Naive thymus-derived CD8-positive, alpha-beta T cell (primary cell): ENCODE measurements around the gene CLDN3. TPM values are rescaled to one million over a fixed set of nuclear protein-coding genes. Genes with fewer than 3 reads are reported as not detected.
"Not testable (repeated sequence)": the region's sequence is repeated elsewhere in the genome, so short reads cannot be mapped to it uniquely, and the experiment has no call there.

ENCODE experiments used
- ATAC-seq, 2 donors: fragments of 150-1000 bp; cut with Tn5 transposase in 1 of 2; sonication (Bioruptor Pico), chemical (Tn5 transposase) in 1 of 2; 1 replicate in 1 of 2; 2 replicates in 1 of 2; pipeline ENCODE4 v1.10.0; 2021; ENCODE audit warnings: mild to moderate bottlenecking in 2 of 2, moderate library complexity in 2 of 2
- POLR2A ChIA-PET: fragments of 350-600 bp; sonication (Branson Sonifier 250); formaldehyde crosslinking; loops from one replicate; lab custom pipeline; 2021; ENCODE audit warnings: antibody characterized with exemption; lab: Charles Lee
- DNase-seq, 10 donors: peaks; one replicate each; pipeline versions ENCODE4 v3.0.0 to v3.0.0-alpha.2; 2020 to 2022
- H3K27ac Mint-ChIP-seq, 10 donors: one replicate each; pipeline ENCODE4 v1.8.0; 2020 to 2022; ENCODE audit warnings: mild to moderate bottlenecking in 10 of 10, mixed read lengths in 10 of 10, moderate library complexity in 4 of 10, inconsistent platforms in 1 of 10
- H3K27me3 Mint-ChIP-seq, 5 donors: one replicate each; pipeline ENCODE4 v1.8.0; 2021 to 2022; ENCODE audit warnings: mixed read lengths in 5 of 5
- H3K36me3 Mint-ChIP-seq, 3 donors: one replicate each; pipeline ENCODE4 v1.8.0; 2020 to 2022; ENCODE audit warnings: mixed read lengths in 3 of 3, mild to moderate bottlenecking in 2 of 3, inconsistent platforms in 1 of 3
- H3K4me1 Mint-ChIP-seq, 4 donors: one replicate each; pipeline ENCODE4 v1.8.0; 2021 to 2022; ENCODE audit warnings: mixed read lengths in 4 of 4
- H3K4me3 Mint-ChIP-seq, 10 donors: one replicate each; pipeline ENCODE4 v1.8.0; 2020 to 2022; ENCODE audit warnings: mild to moderate bottlenecking in 10 of 10, mixed read lengths in 10 of 10, moderate library complexity in 6 of 10, inconsistent platforms in 1 of 10
- H3K9me3 Mint-ChIP-seq, 9 donors: one replicate each; pipeline ENCODE4 v1.8.0; 2020 to 2022; ENCODE audit warnings: mixed read lengths in 9 of 9, mild to moderate bottlenecking in 3 of 9, inconsistent platforms in 1 of 9, moderate library complexity in 1 of 9
- polyA plus RNA-seq, 3 donors: library from polyadenylated mRNA; unstranded; fragments of 300-500 nt; fragmentation: Illumina TruSeq; gene quantifications; one replicate each; pipeline ENCODE4 v1.2.3, GENCODE V29; 2021
- total RNA-seq, 8 experiments: library from RNA in 2 of 8; stranded (reverse) in 2 of 8; gene quantifications; one replicate each; pipeline ENCODE4 v1.2.3 and lab custom pipeline; 2021 to 2026

The CLDN3 gene
- total and polyA plus RNA-seq, 5 experiments from 2014 or later, result not detected

GRCh38 chr7:73795188-73795587 is 25.1 kb upstream of the CLDN3 start:
- DNase-seq, H3K4me3 Mint-ChIP-seq, H3K36me3 Mint-ChIP-seq, ATAC-seq, H3K27ac Mint-ChIP-seq, H3K9me3 Mint-ChIP-seq, POLR2A ChIA-PET, H3K4me1 Mint-ChIP-seq: not testable (repeated sequence)
- peaks cover 0 to 19% (median 7%) of the 10 kb centered on the region in 5 donors for H3K27me3 Mint-ChIP-seq

DNA sequence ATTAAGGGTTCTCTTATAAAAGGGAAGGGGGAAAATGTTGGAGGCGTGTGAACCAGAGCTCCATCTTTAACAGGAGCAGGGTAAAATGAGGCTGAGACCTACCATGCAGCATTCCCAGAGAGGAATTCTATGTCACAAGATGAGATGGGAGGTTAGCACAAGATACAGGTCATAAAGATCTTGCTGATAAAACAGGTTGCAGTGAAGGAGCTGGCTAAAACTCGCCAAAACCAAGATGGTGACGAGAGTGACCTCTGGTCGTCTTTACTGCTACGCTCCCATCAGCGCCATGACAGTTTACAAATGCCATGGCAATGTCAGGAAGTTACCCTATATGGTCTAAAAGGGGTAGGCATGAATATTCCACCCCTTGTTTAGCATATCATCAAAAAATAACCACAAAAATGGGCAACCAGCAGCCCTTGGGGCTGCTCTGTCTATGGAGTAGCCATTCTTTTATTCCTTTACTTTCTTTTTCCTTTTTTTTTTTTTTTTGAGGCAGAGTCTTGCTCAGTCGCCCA is 21.2 kb upstream of the CLDN3 start:
- H3K4me3 Mint-ChIP-seq, DNase-seq, H3K36me3 Mint-ChIP-seq, POLR2A ChIA-PET, H3K4me1 Mint-ChIP-seq, ATAC-seq, H3K27ac Mint-ChIP-seq: not testable (repeated sequence)
- peaks cover 0 to 16% (median 4%) of the 10 kb centered on the region in 9 donors for H3K9me3 Mint-ChIP-seq
- peaks cover 0 to 13% (median 7%) of the 10 kb centered on the region in 5 donors for H3K27me3 Mint-ChIP-seq

DNA sequence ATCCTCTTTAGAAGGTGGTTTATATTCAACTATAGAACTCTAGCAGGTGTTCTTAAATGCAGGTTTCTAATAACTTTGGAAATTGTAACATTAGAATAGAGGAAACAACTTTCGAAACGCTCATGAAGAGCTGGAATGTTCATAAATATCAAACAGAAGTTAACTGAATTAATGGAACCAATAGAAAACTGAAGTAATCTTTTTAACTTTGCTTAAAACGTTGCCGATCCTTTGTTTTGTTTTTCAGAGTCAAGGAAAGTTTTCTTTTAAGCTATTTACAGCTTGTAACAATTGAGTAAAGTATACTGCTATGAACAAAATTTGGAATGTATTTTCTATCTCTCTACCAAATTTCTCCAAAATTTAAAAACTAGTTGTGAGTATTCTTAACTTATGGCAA is 19.0 kb upstream of the CLDN3 start:
- ATAC-seq, result no peak
- Mint-ChIP-seq H3K4me3 (no peak overlapping the region), H3K27ac (no peak overlapping the region), H3K4me1 (no peaks in the 10 kb centered on the region), H3K36me3 (peaks cover 0 to 4% (median 0%) of the 10 kb centered on the region in 3 donors), H3K27me3 (peaks cover 0 to 9% (median 5%) of the 10 kb centered on the region in 5 donors), H3K9me3 (peaks cover 0 to 16% (median 4%) of the 10 kb centered on the region in 9 donors)
- POLR2A ChIA-PET, result no interaction called here
- no peak for DNase-seq

DNA sequence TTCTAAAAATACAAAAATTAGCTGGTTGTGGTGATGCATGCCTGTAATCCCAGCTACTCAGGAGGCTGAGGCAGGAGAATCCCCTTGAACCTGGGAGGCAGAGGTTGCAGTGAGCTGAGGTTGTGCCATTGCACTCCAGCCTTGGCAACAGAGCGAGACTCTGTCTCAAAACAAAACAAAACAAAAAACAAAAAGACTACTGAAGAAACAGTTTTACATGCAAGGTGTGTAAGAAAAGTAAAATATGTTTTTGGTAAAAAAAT is 17.6 kb upstream of the CLDN3 start:
- H3K9me3 Mint-ChIP-seq, result peaks cover 0 to 16% (median 4%) of the 10 kb centered on the region in 9 donors

GRCh38 chr7:73786588-73786987 is 16.5 kb upstream of the CLDN3 start:
- Mint-ChIP-seq H3K4me3 (no peak overlapping the region), H3K27me3 (peaks cover 0 to 4% (median 1%) of the 10 kb centered on the region in 5 donors), H3K36me3 (peaks cover 0 to 4% (median 0%) of the 10 kb centered on the region in 3 donors), H3K4me1 (no peaks in the 10 kb centered on the region), H3K9me3 (peaks cover 0 to 16% (median 4%) of the 10 kb centered on the region in 9 donors), H3K27ac (peak overlapping the region in 1 of 10 donors; percentile 13)
- DNase-seq, result no peak
- no peak for ATAC-seq
- POLR2A ChIA-PET, result no interaction called here

More for the DNA sequence above, 17.6 kb upstream of the CLDN3 start:
- H3K4me1 Mint-ChIP-seq, H3K27ac Mint-ChIP-seq, H3K4me3 Mint-ChIP-seq, DNase-seq, H3K27me3 Mint-ChIP-seq, H3K36me3 Mint-ChIP-seq, ATAC-seq, POLR2A ChIA-PET: not testable (repeated sequence)

GRCh38 chr7:73779517-73779916 is 9.4 kb upstream of the CLDN3 start:
- POLR2A ChIA-PET, result no interaction called here
- ATAC-seq, result no peak
- no peak overlapping the region for H3K4me3 Mint-ChIP-seq

DNA sequence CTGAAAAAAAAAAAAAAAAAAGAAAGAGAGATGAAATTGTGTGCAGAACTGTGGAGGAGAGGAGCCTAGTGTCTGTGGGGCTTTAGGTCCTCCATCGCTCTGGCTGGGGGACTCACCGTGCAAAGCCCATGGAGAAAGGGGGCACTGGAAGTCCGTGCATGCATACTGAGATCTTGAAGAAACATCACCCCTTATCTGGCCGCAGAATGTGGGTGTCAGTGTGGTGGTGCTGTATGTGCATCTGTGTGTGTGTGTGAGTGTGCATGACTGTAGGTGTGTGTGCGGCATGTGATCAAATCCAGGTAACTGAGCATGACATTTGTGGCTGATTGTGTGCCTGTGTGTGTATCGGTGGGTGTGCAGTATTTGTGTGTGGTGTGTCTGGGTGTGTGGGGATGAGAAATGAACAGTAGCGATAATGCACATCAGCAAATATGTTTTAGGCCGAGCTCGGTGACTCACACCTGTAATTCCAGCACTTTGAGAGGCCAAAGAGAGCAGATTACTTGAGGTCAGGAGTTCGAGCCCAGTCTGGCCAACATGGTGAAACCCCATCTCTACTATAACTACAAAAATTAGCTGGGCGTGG is 8.8 kb upstream of the CLDN3 start:
- POLR2A ChIA-PET, result no interaction called here
- peaks cover 0 to 11% (median 2%) of the 10 kb centered on the region in 5 donors for H3K27me3 Mint-ChIP-seq

More at GRCh38 chr7:73779517-73779916, 9.4 kb upstream of the CLDN3 start:
- DNase-seq, result no peak
- Mint-ChIP-seq H3K27me3 (peaks cover 0 to 8% (median 2%) of the 10 kb centered on the region in 5 donors), H3K27ac (no peak overlapping the region), H3K4me1 (no peaks in the 10 kb centered on the region), H3K36me3 (peaks cover 0 to 5% (median 0%) of the 10 kb centered on the region in 3 donors), H3K9me3 (peaks cover 0 to 10% (median 0%) of the 10 kb centered on the region in 9 donors)

DNA sequence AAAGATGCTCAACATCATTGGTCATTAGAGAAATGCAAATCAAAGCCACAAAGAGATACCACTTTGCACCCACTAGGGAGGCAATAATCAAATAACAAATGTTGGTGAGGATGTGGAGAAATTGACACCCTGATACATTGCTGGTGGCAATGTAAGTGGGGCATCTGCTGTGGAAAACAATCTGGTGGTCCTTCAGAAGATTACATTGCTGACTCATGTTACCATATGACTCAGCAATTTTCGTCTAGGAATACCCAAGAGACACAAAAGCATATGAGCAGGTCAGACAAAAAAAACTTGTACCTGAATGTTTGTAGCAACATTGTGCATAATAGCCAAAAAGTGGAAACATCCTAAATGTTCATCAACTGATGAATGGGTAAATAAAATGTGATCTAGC is 4.9 kb upstream of the CLDN3 start:
- Mint-ChIP-seq H3K36me3 (no peaks in the 10 kb centered on the region), H3K27ac (no peak overlapping the region), H3K4me3 (no peak overlapping the region), H3K9me3 (no peaks in the 10 kb centered on the region), H3K27me3 (peaks cover 10 to 31% (median 15%) of the 10 kb centered on the region in 5 donors), H3K4me1 (peaks cover 0 to 6% (median 2%) of the 10 kb centered on the region in 4 donors)
- POLR2A ChIA-PET, result no interaction called here
- no peak for ATAC-seq
- no peak for DNase-seq

More for the DNA sequence above, 8.8 kb upstream of the CLDN3 start:
- DNase-seq, result no peak
- H3K36me3 Mint-ChIP-seq, result peaks cover 0 to 5% (median 0%) of the 10 kb centered on the region in 3 donors
- H3K9me3 Mint-ChIP-seq, result peaks cover 0 to 10% (median 0%) of the 10 kb centered on the region in 9 donors
- H3K4me3 Mint-ChIP-seq, result no peak overlapping the region
- ATAC-seq, result no peak
- no peak overlapping the region for H3K27ac Mint-ChIP-seq
- no peaks in the 10 kb centered on the region for H3K4me1 Mint-ChIP-seq

DNA sequence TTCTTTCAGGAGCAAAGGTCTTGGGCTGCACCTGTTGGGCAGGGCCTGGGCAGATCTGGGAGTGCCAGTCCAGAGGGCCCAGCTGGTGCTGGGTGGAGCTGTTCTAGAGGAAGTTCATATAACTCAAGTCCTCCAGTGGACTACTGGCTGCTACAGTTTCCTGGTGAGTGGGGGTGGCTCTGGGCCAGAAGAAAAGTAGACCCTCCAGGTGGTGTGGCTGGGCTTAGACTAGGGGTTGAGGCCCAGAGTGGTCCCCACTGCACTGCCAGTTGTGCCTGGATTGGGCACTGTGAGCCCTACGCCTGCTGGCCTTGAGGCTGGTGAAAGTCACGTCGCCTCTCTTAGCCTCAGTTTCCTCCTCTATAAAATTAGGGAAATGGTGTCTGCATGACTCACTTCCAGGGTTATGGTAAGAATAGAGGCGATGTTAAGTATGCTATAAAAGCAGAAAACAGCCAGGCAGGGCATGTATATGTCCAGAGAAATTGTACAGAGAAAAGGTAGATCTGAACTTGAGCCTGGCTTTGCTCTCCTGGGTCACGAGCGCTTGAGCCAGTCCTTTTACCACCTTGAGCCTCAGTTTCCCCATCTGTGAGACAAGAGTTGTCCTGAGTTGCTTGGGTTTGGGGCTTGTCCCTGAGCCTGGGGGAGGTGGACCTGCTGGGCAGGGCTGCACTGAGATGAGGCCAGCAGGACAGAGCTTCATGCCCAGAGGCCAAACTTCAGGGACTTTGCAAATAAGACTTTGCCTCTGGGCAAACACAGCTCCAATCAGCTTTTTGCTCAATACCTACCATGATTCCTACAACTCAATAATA is 3.8 kb upstream of the CLDN3 start:
- ATAC-seq (no peak), DNase-seq (no peak)
- Mint-ChIP-seq H3K9me3 (no peaks in the 10 kb centered on the region), H3K27ac (no peak overlapping the region), H3K36me3 (no peaks in the 10 kb centered on the region), H3K4me3 (no peak overlapping the region), H3K4me1 (peaks cover 0 to 6% (median 3%) of the 10 kb centered on the region in 4 donors), H3K27me3 (peaks cover 13 to 36% (median 17%) of the 10 kb centered on the region in 5 donors)
- POLR2A ChIA-PET, result no interaction called here

DNA sequence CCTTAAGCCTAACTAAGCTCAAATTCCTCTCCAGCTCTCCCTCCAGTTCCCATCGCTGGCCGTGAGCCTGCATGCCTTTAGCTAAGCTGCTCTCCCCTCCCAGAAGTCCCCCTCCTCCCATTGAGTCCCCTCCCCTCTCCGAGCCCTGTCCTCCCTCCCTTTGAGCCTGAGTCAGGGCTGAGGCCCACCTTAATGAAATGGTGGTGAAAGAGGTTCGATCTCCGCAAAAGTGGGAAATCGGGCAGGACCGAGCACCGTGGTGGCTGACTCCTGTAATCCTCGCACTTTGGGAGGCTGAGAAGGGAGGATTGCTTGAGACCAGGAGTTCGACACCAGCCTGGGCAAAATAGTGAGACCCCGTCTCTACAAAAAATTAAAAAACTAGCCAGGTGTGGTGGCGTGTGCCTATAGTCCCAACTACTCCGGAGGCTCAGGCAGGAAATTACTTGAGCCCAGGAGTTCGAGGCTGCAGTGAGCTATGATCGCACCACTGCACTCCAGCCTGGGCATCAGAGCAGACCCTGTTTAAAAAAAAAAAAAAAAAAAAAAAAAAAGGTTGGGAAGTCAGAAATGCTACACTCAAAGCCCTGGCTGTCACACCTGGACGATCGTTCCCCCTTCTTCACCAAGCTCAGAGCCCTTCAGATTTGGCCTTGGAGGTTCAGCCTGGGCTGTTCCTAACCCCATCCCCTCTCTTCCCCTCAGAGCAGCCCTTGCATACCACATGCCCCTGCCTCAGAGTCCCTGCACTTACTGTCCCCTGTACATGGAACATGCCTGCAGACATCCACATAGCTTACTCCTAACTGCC is 995 bp upstream of the CLDN3 start:
- ATAC-seq, result no peak
- peak overlapping the region in 2 of 10 donors; percentile 20 to 43 for H3K27ac Mint-ChIP-seq
- H3K4me3 Mint-ChIP-seq, result peak overlapping the region in 8 of 10 donors; percentile 16 to 72 (median 56)
- H3K36me3 Mint-ChIP-seq, result peaks cover 0 to 5% (median 0%) of the 10 kb centered on the region in 3 donors
- H3K9me3 Mint-ChIP-seq, result no peaks in the 10 kb centered on the region
- H3K27me3 Mint-ChIP-seq, result peaks cover 21 to 51% (median 35%) of the 10 kb centered on the region in 5 donors
- DNase-seq, result no peak
- peaks cover 0 to 6% (median 3%) of the 10 kb centered on the region in 4 donors for H3K4me1 Mint-ChIP-seq
- POLR2A ChIA-PET, result no interaction called here

GRCh38 chr7:73769481-73770001 is 529 bp downstream of the CLDN3 start:
- POLR2A ChIA-PET, result no interaction called here
- H3K27me3 Mint-ChIP-seq, result peaks cover 21 to 51% (median 34%) of the 10 kb centered on the region in 5 donors
- no peak overlapping the region for H3K27ac Mint-ChIP-seq
- H3K4me1 Mint-ChIP-seq, result peaks cover 0 to 6% (median 3%) of the 10 kb centered on the region in 4 donors
- H3K9me3 Mint-ChIP-seq, result no peaks in the 10 kb centered on the region
- H3K4me3 Mint-ChIP-seq, result peak overlapping the region in 3 of 10 donors; percentile 45 to 68 (median 50)
- ATAC-seq (no peak), DNase-seq (no peak)
- peaks cover 0 to 5% (median 0%) of the 10 kb centered on the region in 3 donors for H3K36me3 Mint-ChIP-seq
